ENCODE measurements around the gene RASL10A. TPM values are rescaled to one million over a fixed set of nuclear protein-coding genes. Genes with fewer than 3 reads are reported as not detected.
A peak's percentile ranks its signal among the peaks of the same experiment; 100 is the strongest.

RASL10A gene
- total and polyA plus RNA-seq, 4 donors = 2.1 to 6.6 (median 3.8) TPM

GRCh38 chr22:29307596-29308147, 7.8 kb downstream of the RASL10A start:
- H3K27ac ChIP-seq (ENCODE audit: low read depth, low read length) = no peak overlapping the region
- H3K36me3 ChIP-seq (ENCODE audit: control insufficient read depth, insufficient read depth, low read length) = peaks cover 44% of the 10 kb centered on the region
- WGBS (ENCODE audit: insufficient coverage) = 75% methylated on average over 19 of the region's 20 CpGs
- no peaks in the 10 kb centered on the region for H3K9me3 ChIP-seq (ENCODE audit: control insufficient read depth, insufficient read depth, low read length)
- peaks cover 16% of the 10 kb centered on the region for H3K27me3 ChIP-seq (ENCODE audit: control insufficient read depth, insufficient read depth, low read length)
- peak overlapping the region; percentile 47 for H3K4me3 ChIP-seq (ENCODE audit: low read depth, low read length)
- peaks cover 79% of the 10 kb centered on the region for H3K4me1 ChIP-seq (ENCODE audit: control insufficient read depth, insufficient read depth, low read length)
- DNase-seq (ENCODE audit: low read depth in 4 of 6, low spot score in 6 of 6) = no peak

- peak overlapping the region; percentile 81 for H3K4me3 ChIP-seq (ENCODE audit: low read depth, low read length)
- H3K9me3 ChIP-seq (ENCODE audit: control insufficient read depth, insufficient read depth, low read length) = no peaks in the 10 kb centered on the region
- H3K4me1 ChIP-seq (ENCODE audit: control insufficient read depth, insufficient read depth, low read length) = peaks cover 79% of the 10 kb centered on the region
- H3K27me3 ChIP-seq (ENCODE audit: control insufficient read depth, insufficient read depth, low read length) = peaks cover 9% of the 10 kb centered on the region
- H3K27ac ChIP-seq (ENCODE audit: low read depth, low read length) = peak overlapping the region; percentile 80
- H3K36me3 ChIP-seq (ENCODE audit: control insufficient read depth, insufficient read depth, low read length) = peaks cover 39% of the 10 kb centered on the region
- WGBS (ENCODE audit: insufficient coverage) = 3% methylated on average over 82 of the region's 83 CpGs
- peak in 4 of 6 donors; percentile 54 to 93 (median 73) for DNase-seq (ENCODE audit: low read depth in 4 of 6, low spot score in 6 of 6)
These were observed 8.5 kb downstream of the RASL10A start for GRCh38 chr22:29306835-29307595.

- peaks cover 78% of the 10 kb centered on the region for H3K4me1 ChIP-seq (ENCODE audit: control insufficient read depth, insufficient read depth, low read length)
- H3K27me3 ChIP-seq (ENCODE audit: control insufficient read depth, insufficient read depth, low read length) = peaks cover 6% of the 10 kb centered on the region
- peak within 1 kb of the TSS; percentile 80 for H3K27ac ChIP-seq (ENCODE audit: low read depth, low read length)
- no peaks in the 10 kb centered on the region for H3K9me3 ChIP-seq (ENCODE audit: control insufficient read depth, insufficient read depth, low read length)
- DNase-seq (ENCODE audit: low read depth in 4 of 6, low spot score in 6 of 6) = peak in 4 of 6 donors; percentile 47 to 87 (median 59)
- H3K36me3 ChIP-seq (ENCODE audit: control insufficient read depth, insufficient read depth, low read length) = peaks cover 39% of the 10 kb centered on the region
- H3K4me3 ChIP-seq (ENCODE audit: low read depth, low read length) = peak within 1 kb of the TSS; percentile 81
- WGBS (ENCODE audit: insufficient coverage) = under 1% methylated on average over 32 of the region's 40 CpGs
These were observed 9.2 kb downstream of the RASL10A start, which contains the start of gene GAS2L1 for GRCh38 chr22:29306175-29306834. Gene GAS2L1, plus strand, starts transcription at chr22:29306650. Its CDS starts 1,456 bp downstream, at chr22:29308106.

DNA sequence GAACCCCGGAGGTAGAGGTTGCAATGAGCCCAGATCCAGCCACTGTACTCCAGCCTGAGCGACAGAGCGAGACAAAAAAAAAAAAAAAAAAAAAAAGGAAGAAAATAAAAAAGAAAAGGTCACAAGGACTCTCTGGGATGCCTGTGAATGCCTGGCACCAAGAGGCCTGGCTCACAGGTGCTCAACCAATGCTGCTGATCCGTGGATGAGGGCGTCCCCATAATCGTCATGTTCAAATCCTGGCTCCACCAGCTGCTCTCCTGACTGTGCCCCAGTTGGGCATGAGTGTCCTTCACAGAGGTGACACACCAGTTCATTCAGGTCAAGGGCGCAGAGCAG, 9.7 kb downstream of the RASL10A start:
- Histone ChIP-seq H3K4me3 (ENCODE audit: low read depth, low read length) (peak overlapping the region; percentile 81), H3K27ac (ENCODE audit: low read depth, low read length) (no peak overlapping the region), H3K27me3 (ENCODE audit: control insufficient read depth, insufficient read depth, low read length) (peaks cover 6% of the 10 kb centered on the region), H3K36me3 (ENCODE audit: control insufficient read depth, insufficient read depth, low read length) (peaks cover 39% of the 10 kb centered on the region), H3K4me1 (ENCODE audit: control insufficient read depth, insufficient read depth, low read length) (peaks cover 76% of the 10 kb centered on the region), H3K9me3 (ENCODE audit: control insufficient read depth, insufficient read depth, low read length) (no peaks in the 10 kb centered on the region)
- DNase-seq (ENCODE audit: low read depth in 4 of 6, low spot score in 6 of 6) = no peak
- WGBS (ENCODE audit: insufficient coverage) = 49% methylated on average over 7 of the region's 7 CpGs

DNA sequence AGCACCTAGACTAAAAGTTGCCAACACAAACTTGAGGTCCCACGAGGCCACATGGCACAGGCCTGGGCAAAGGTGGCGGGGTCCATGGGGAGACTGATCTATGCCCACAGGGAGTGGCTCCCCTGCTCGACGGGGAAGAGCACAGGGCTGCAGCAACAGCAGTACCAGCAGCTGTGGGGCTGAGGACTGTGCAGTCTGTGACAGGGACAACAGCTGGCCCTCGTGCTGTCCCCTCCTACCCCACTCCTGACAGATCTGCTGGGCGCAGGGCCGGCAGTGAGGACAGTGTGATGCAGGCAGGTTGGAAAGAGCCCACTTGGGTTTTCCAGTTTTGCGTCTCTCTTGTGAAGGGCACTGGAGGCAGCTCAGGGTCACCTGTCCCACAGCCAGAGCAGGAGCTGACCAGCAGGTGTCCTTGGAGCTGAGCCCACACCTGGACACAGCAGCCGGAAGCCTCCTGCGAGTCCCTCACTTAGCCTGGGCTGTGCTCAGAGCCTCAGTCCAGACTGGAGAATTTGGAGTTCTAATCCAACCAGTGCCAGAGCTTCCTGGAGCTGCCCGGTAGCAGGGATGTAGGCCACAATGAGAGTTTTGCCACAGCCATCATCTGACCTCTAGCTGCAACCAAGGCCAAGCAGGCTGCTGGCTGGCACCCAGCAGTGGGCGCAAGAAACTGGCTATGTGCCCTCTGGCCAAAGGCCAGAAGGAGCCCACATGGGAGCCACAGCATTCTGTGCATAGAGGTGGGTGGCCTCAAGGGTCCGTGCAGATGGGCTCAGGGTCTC, 12.6 kb downstream of the RASL10A start:
- 41% methylated on average over 11 of the region's 13 CpGs for WGBS (ENCODE audit: insufficient coverage)
- Histone ChIP-seq H3K4me1 (ENCODE audit: control insufficient read depth, insufficient read depth, low read length) (peaks cover 50% of the 10 kb centered on the region), H3K4me3 (ENCODE audit: low read depth, low read length) (no peak overlapping the region), H3K9me3 (ENCODE audit: control insufficient read depth, insufficient read depth, low read length) (no peaks in the 10 kb centered on the region), H3K27me3 (ENCODE audit: control insufficient read depth, insufficient read depth, low read length) (peaks cover 4% of the 10 kb centered on the region), H3K27ac (ENCODE audit: low read depth, low read length) (peak overlapping the region; percentile 43), H3K36me3 (ENCODE audit: control insufficient read depth, insufficient read depth, low read length) (peaks cover 39% of the 10 kb centered on the region)
- DNase-seq (ENCODE audit: low read depth in 4 of 6, low spot score in 6 of 6) = no peak

- WGBS (ENCODE audit: insufficient coverage) = 29% methylated on average over 2 of the region's 2 CpGs
- Histone ChIP-seq H3K4me3 (ENCODE audit: low read depth, low read length) (no peak overlapping the region), H3K27me3 (ENCODE audit: control insufficient read depth, insufficient read depth, low read length) (peaks cover 4% of the 10 kb centered on the region), H3K9me3 (ENCODE audit: control insufficient read depth, insufficient read depth, low read length) (no peaks in the 10 kb centered on the region), H3K36me3 (ENCODE audit: control insufficient read depth, insufficient read depth, low read length) (peaks cover 43% of the 10 kb centered on the region), H3K27ac (ENCODE audit: low read depth, low read length) (peak overlapping the region; percentile 43), H3K4me1 (ENCODE audit: control insufficient read depth, insufficient read depth, low read length) (peaks cover 44% of the 10 kb centered on the region)
- DNase-seq (ENCODE audit: low read depth in 4 of 6, low spot score in 6 of 6) = peak in 1 of 6 donors; percentile 41
These were observed 13.2 kb downstream of the RASL10A start for GRCh38 chr22:29302402-29302680.

- Histone ChIP-seq H3K36me3 (ENCODE audit: control insufficient read depth, insufficient read depth, low read length) (peaks cover 48% of the 10 kb centered on the region), H3K4me3 (ENCODE audit: low read depth, low read length) (no peak overlapping the region), H3K9me3 (ENCODE audit: control insufficient read depth, insufficient read depth, low read length) (no peaks in the 10 kb centered on the region), H3K27ac (ENCODE audit: low read depth, low read length) (peak overlapping the region; percentile 43), H3K4me1 (ENCODE audit: control insufficient read depth, insufficient read depth, low read length) (peaks cover 42% of the 10 kb centered on the region), H3K27me3 (ENCODE audit: control insufficient read depth, insufficient read depth, low read length) (peaks cover 4% of the 10 kb centered on the region)
- WGBS (ENCODE audit: insufficient coverage) = 73% methylated on average over 12 of the region's 17 CpGs
- DNase-seq (ENCODE audit: low read depth in 4 of 6, low spot score in 6 of 6) = no peak
These were observed 13.6 kb downstream of the RASL10A start for GRCh38 chr22:29301716-29302401.

GRCh38 chr22:29300807-29301601, 14.5 kb downstream of the RASL10A start:
- Histone ChIP-seq H3K4me1 (ENCODE audit: control insufficient read depth, insufficient read depth, low read length) (peaks cover 35% of the 10 kb centered on the region), H3K27me3 (ENCODE audit: control insufficient read depth, insufficient read depth, low read length) (peaks cover 4% of the 10 kb centered on the region), H3K4me3 (ENCODE audit: low read depth, low read length) (no peak overlapping the region), H3K9me3 (ENCODE audit: control insufficient read depth, insufficient read depth, low read length) (no peaks in the 10 kb centered on the region), H3K36me3 (ENCODE audit: control insufficient read depth, insufficient read depth, low read length) (peaks cover 56% of the 10 kb centered on the region), H3K27ac (ENCODE audit: low read depth, low read length) (no peak overlapping the region)
- DNase-seq (ENCODE audit: low read depth in 4 of 6, low spot score in 6 of 6) = no peak
- WGBS (ENCODE audit: insufficient coverage) = 91% methylated on average over 7 of the region's 10 CpGs
